ENCODE data around the gene CFAP65.

CFAP65 gene

DNA sequence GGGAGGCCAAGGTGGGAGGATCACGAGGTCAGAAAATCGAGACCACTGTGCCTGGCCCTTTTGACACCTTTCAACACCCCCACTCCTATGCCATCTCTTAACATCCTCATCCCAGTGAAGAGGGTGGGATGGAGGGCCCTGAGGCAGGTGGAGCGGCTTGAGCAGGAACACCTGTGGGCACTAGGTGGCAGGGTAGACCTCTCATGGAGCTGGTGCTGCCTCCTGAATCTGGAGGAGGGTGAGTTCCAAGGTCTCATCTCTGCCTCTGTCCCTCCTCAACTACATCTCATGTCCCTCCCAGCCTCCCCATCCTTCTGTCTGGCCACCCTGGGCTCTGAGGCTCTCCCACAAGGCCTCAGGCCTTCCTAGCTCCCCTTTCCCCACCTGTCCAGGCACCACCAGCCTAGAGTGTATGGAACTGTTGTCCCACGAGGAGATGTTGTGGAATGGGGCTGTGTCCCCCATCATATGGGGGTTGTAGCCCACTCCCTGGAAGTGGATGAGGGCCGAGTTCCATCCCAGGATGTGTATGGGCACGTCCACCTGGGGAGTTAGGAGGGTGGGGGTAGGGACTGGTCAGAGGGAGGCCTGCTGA, 31.1 kb downstream of the CFAP65 start:
- TF ChIP-seq, protein P1, sequence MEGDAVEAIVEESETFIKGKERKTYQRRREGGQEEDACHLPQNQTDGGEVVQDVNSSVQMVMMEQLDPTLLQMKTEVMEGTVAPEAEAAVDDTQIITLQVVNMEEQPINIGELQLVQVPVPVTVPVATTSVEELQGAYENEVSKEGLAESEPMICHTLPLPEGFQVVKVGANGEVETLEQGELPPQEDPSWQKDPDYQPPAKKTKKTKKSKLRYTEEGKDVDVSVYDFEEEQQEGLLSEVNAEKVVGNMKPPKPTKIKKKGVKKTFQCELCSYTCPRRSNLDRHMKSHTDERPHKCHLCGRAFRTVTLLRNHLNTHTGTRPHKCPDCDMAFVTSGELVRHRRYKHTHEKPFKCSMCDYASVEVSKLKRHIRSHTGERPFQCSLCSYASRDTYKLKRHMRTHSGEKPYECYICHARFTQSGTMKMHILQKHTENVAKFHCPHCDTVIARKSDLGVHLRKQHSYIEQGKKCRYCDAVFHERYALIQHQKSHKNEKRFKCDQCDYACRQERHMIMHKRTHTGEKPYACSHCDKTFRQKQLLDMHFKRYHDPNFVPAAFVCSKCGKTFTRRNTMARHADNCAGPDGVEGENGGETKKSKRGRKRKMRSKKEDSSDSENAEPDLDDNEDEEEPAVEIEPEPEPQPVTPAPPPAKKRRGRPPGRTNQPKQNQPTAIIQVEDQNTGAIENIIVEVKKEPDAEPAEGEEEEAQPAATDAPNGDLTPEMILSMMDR (IDR thresholded peaks at IDR 0.05; ENCODE audit: borderline replicate concordance, insufficient read depth, low read depth, low read length), result peak; percentile 79
- no peak overlapping the region for H3K4me3 ChIP-seq (ENCODE audit: low read depth, low read length)

DNA sequence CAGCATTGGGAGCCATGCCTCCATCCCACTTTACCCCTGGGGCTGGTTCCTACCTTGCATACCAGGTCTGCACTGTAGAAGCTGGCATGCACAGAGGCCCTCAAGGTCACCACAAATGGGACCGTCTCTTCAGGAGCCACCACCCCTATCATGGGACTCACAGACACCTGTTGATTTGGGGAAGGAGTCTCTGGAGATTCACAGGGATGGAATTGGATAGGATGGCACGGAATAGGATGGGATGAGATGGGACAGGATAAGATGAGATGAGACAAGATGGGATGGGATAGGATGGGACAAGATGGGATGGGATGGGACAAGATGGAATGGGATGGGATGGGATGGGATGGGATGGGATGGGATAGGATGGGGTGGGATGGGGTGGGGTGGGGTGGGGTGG, 32.0 kb downstream of the CFAP65 start:
- no peak overlapping the region for H3K4me3 ChIP-seq (ENCODE audit: low read depth, low read length)
- TF ChIP-seq, protein P1 (IDR thresholded peaks at IDR 0.05; ENCODE audit: borderline replicate concordance, insufficient read depth, low read depth, low read length), result no peak

- no peak overlapping the region for H3K4me3 ChIP-seq (ENCODE audit: low read depth, low read length)
- TF ChIP-seq, protein P1 (IDR thresholded peaks at IDR 0.05; ENCODE audit: borderline replicate concordance, insufficient read depth, low read depth, low read length), result no peak
Observed at GRCh38 chr2:219003979-219004378, 37.3 kb downstream of the CFAP65 start.

- TF ChIP-seq, protein P1 (IDR thresholded peaks at IDR 0.05; ENCODE audit: borderline replicate concordance, insufficient read depth, low read depth, low read length), result no peak
- no peak overlapping the region for H3K4me3 ChIP-seq (ENCODE audit: low read depth, low read length)
Observed at GRCh38 chr2:219003267-219003634, 38.1 kb downstream of the CFAP65 start.

- TF ChIP-seq, protein P1 (IDR thresholded peaks at IDR 0.05; ENCODE audit: borderline replicate concordance, insufficient read depth, low read depth, low read length), result peak; percentile 56; the same call in 1 of the 2 replicates
- H3K4me3 ChIP-seq (ENCODE audit: low read depth, low read length), result no peak overlapping the region
Observed at GRCh38 chr2:219002395-219003266, 38.7 kb downstream of the CFAP65 start.

GRCh38 chr2:219001577-219002394, 39.5 kb downstream of the CFAP65 start:
- no peak overlapping the region for H3K4me3 ChIP-seq (ENCODE audit: low read depth, low read length)
- TF ChIP-seq, protein P1 (IDR thresholded peaks at IDR 0.05; ENCODE audit: borderline replicate concordance, insufficient read depth, low read depth, low read length), result no peak

All from GM12875 (cell line).